ENCODE results near the gene LTK. TPM values are rescaled to one million over a fixed set of nuclear protein-coding genes. Genes with fewer than 3 reads are reported as not detected.

Gene LTK
- 1 to 10 TPM in 1 of 2 donors, under 1 TPM in 1; 0.19 to 1.1 TPM for total RNA-seq
- 1 to 10 TPM in 1 of 2 donors, under 1 TPM in 1; 0.38 to 1.9 TPM for polyA plus RNA-seq
- long read RNA-seq, donor 1, result 0 reads
- long read RNA-seq, donor 2, partial matches to known transcripts, result 0 of 2 reads
- long read RNA-seq, donor 2, other reads (novel, unspliced or antisense), result 2 of 2 reads

DNA sequence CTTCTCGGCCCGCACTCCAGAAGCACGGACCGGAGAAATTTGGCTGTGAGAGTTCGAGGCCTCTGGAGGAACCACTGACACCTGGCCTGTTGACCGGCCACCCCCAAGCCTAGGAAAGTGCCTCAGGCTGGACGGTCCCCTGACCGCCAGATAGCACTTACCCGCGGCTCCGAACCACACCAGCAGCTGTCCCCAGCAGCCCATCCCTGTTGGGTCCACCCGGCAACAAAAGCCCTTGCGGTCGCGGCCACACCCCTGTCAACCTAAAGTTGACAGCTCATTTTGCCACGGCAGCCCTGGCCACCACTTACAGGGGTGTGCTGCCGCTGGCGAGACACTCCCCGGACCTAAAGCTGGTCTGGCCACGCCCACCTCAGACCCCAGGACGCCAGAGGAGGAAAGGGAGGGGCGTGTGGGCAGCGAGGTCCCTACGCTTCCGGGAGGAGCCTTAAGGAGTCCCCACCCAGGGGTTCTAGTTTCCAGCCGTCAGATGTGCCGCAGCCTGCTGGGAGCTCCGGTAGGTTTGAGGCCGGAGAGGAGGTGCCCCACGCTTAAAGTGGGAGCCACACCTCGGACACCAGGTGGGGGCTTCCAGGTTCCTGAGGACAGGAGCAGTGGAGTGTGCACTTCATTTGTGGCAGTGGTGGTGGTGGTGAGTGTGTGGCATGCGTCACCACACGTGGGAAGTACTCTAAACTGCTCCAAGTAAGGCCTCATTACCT is at the start of gene LTK:
TSS of gene LTK (minus strand) at position 322 of the 722 bp plus-strand sequence. CDS start at position 204, 118 bp downstream.
- no peaks in the 10 kb centered on the region for H3K4me1 ChIP-seq (ENCODE audit: control insufficient read depth in 1 of 2, insufficient read depth in 2 of 2, low read length in 2 of 2)
- no peak for ATAC-seq (ENCODE audit: low FRiP score)
- intact Hi-C loops (cut with DNase I), result no loop called here
- no peak within 1 kb of the TSS for H3K27ac ChIP-seq (ENCODE audit: low read depth in 1 of 2, low read length in 2 of 2)
- no peaks in the 10 kb centered on the region for H3K27me3 ChIP-seq (ENCODE audit: control insufficient read depth in 1 of 2, insufficient read depth in 2 of 2, low read length in 1 of 2)
- 6 to 8% methylated on average over 33 of the region's 33 CpGs for whole genome bisulfite sequencing, 2 donors
- H3K4me3 ChIP-seq (ENCODE audit: low read length in 2 of 2), result no peak within 1 kb of the TSS
- no peaks in the 10 kb centered on the region for H3K9me3 ChIP-seq (ENCODE audit: control insufficient read depth, low read length)
- DNase-seq, result no peak
- H3K36me3 ChIP-seq (ENCODE audit: control insufficient read depth in 1 of 2, insufficient read depth in 2 of 2, low read length in 1 of 2), result peaks cover 0 to 2% of the 10 kb centered on the region in 2 donors

DNA sequence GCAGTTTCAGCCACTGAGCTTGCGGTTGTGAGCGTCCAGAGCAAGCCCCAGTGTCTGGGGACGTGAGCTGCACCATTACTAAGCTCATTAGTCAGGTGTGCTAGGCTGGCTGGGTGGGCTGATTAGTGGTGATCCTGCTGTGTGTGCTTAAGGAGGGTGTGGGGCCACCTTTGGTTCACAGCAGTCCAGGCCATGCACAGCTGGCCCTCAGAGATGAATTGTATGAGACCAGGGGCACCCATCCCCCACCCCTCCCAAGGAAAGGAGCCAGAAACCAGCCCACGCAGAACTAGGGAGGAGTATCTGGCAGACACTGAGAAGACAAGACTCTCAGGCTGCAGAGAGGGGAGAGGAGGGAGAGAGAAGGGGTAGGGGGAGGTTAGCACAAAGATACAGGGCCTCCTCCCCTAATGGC is 49.2 kb upstream of the LTK start:
- DNase-seq (no peak), ATAC-seq (ENCODE audit: low FRiP score) (no peak)
- Histone ChIP-seq H3K27me3 (ENCODE audit: control insufficient read depth in 1 of 2, insufficient read depth in 2 of 2, low read length in 1 of 2) (no peaks in the 10 kb centered on the region), H3K4me1 (ENCODE audit: control insufficient read depth in 1 of 2, insufficient read depth in 2 of 2, low read length in 2 of 2) (no peaks in the 10 kb centered on the region), H3K9me3 (ENCODE audit: control insufficient read depth, low read length) (no peaks in the 10 kb centered on the region), H3K36me3 (ENCODE audit: control insufficient read depth in 1 of 2, insufficient read depth in 2 of 2, low read length in 1 of 2) (no peaks in the 10 kb centered on the region), H3K27ac (ENCODE audit: low read depth in 1 of 2, low read length in 2 of 2) (no peak overlapping the region), H3K4me3 (ENCODE audit: low read length in 2 of 2) (no peak overlapping the region)
- intact Hi-C loops (cut with DNase I), result no loop called here
- WGBS, 2 donors, result 74 to 87% methylated on average over 4 of the region's 4 CpGs

DNA sequence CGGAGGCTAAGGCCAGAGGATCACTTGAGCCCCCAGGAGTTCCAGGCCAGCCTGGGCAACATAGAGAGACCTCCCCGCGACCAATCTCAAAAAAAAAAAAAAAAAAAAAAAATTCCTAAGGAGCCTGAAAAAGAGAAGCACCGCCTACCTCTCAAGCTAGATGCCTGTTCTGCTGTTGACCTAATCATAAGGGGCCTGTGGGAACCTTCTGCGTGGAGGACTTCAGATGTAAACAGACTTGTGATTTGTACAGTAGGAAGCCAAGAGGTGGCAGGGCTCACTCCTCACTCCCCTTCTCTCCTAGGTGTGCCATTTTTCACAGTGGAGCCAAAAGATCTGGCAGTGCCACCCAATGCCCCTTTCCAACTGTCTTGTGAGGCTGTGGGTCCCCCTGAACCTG is 48.6 kb upstream of the LTK start:
- H3K4me1 ChIP-seq (ENCODE audit: control insufficient read depth in 1 of 2, insufficient read depth in 2 of 2, low read length in 2 of 2), result no peaks in the 10 kb centered on the region
- H3K9me3 ChIP-seq (ENCODE audit: control insufficient read depth, low read length), result no peaks in the 10 kb centered on the region
- no peaks in the 10 kb centered on the region for H3K27me3 ChIP-seq (ENCODE audit: control insufficient read depth in 1 of 2, insufficient read depth in 2 of 2, low read length in 1 of 2)
- no peak for ATAC-seq (ENCODE audit: low FRiP score)
- H3K27ac ChIP-seq (ENCODE audit: low read depth in 1 of 2, low read length in 2 of 2), result no peak overlapping the region
- no peaks in the 10 kb centered on the region for H3K36me3 ChIP-seq (ENCODE audit: control insufficient read depth in 1 of 2, insufficient read depth in 2 of 2, low read length in 1 of 2)
- H3K4me3 ChIP-seq (ENCODE audit: low read length in 2 of 2), result no peak overlapping the region
- no peak for DNase-seq
- WGBS, 2 donors, result 62 to 63% methylated on average over 5 of the region's 5 CpGs
- intact Hi-C loops (cut with DNase I), result no loop called here

DNA sequence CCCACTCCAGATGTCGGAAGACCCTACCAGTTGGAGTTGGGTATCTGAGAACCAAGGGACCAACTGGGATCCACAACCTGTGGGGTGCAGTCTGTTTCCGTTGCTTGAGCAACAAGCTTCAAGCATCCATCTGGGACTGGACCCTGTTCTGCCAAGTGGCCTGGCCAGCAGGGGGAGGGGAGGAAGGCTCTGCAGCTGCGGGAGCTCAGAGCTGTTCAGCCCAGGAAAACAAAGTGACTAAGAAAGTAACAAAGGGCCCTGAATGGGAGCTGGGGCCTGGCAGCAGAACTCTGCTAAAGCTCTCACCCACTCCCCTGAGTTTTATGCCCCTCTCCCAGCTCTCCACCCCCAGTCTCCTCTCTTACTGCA is 48.1 kb upstream of the LTK start:
- WGBS, 2 donors, result 37 to 42% methylated on average over 3 of the region's 3 CpGs
- Histone ChIP-seq H3K4me3 (ENCODE audit: low read length in 2 of 2) (no peak overlapping the region), H3K9me3 (ENCODE audit: control insufficient read depth, low read length) (no peaks in the 10 kb centered on the region), H3K27ac (ENCODE audit: low read depth in 1 of 2, low read length in 2 of 2) (no peak overlapping the region), H3K36me3 (ENCODE audit: control insufficient read depth in 1 of 2, insufficient read depth in 2 of 2, low read length in 1 of 2) (no peaks in the 10 kb centered on the region), H3K27me3 (ENCODE audit: control insufficient read depth in 1 of 2, insufficient read depth in 2 of 2, low read length in 1 of 2) (no peaks in the 10 kb centered on the region), H3K4me1 (ENCODE audit: control insufficient read depth in 1 of 2, insufficient read depth in 2 of 2, low read length in 2 of 2) (no peaks in the 10 kb centered on the region)
- intact Hi-C loops (cut with DNase I), result no loop called here
- peak; percentile 59 for ATAC-seq (ENCODE audit: low FRiP score)
- DNase-seq, result peak in 1 of 2 donors; percentile 66

DNA sequence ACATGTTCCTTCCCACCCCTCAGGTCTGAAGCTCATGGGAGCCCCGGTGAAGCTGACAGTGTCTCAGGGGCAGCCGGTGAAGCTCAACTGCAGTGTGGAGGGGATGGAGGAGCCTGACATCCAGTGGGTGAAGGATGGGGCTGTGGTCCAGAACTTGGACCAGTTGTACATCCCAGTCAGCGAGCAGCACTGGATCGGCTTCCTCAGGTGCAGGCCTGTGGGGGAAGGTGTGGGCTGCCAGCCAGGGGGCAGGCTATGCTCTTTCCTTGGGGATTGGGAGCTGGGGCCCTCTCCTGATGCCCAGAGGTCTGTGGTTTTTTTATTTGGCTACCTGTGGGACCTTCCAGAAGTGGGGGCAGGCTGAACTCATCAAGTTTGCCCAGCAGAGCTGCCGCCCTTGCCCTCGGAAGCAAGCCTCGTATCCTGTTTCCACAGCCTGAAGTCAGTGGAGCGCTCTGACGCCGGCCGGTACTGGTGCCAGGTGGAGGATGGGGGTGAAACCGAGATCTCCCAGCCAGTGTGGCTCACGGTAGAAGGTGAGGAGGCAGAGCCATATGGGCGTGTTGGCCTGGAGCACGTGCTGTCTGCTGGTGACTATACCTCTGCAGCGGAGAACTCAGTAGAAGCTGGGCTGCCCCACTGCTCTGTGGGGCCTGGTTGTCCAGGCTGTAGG is 47.6 kb upstream of the LTK start:
- 86 to 87% methylated on average over 16 of the region's 16 CpGs for WGBS, 2 donors

DNA sequence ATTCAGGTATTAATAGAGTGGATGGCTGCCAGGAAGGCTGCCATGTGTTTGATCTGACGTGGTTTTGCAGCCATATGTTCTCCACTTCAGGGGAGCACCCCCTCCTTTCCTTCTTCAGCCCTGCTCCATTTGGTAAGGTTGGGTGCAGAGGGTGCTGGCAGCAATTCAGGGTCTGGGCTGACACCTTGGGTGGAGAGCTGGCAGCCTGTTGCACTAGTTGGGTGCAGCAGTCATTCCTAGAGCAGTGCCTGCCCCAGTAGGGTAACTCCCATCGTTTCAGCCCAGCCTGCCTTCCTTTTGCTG is 46.9 kb upstream of the LTK start:
- H3K4me1 ChIP-seq (ENCODE audit: control insufficient read depth in 1 of 2, insufficient read depth in 2 of 2, low read length in 2 of 2), result no peaks in the 10 kb centered on the region
- H3K27ac ChIP-seq (ENCODE audit: low read depth in 1 of 2, low read length in 2 of 2), result no peak overlapping the region
- ATAC-seq (ENCODE audit: low FRiP score) (no peak), DNase-seq (no peak)
- intact Hi-C loops (cut with DNase I), result no loop called here
- no peaks in the 10 kb centered on the region for H3K36me3 ChIP-seq (ENCODE audit: control insufficient read depth in 1 of 2, insufficient read depth in 2 of 2, low read length in 1 of 2)
- H3K4me3 ChIP-seq (ENCODE audit: low read length in 2 of 2), result no peak overlapping the region
- H3K9me3 ChIP-seq (ENCODE audit: control insufficient read depth, low read length), result no peaks in the 10 kb centered on the region
- WGBS, 2 donors, result 49 to 74% methylated on average over 2 of the region's 2 CpGs
- H3K27me3 ChIP-seq (ENCODE audit: control insufficient read depth in 1 of 2, insufficient read depth in 2 of 2, low read length in 1 of 2), result no peaks in the 10 kb centered on the region

More for the DNA sequence above, 47.6 kb upstream of the LTK start:
- H3K9me3 ChIP-seq (ENCODE audit: control insufficient read depth, low read length), result no peaks in the 10 kb centered on the region
- H3K27me3 ChIP-seq (ENCODE audit: control insufficient read depth in 1 of 2, insufficient read depth in 2 of 2, low read length in 1 of 2), result no peaks in the 10 kb centered on the region
- no peaks in the 10 kb centered on the region for H3K4me1 ChIP-seq (ENCODE audit: control insufficient read depth in 1 of 2, insufficient read depth in 2 of 2, low read length in 2 of 2)
- H3K27ac ChIP-seq (ENCODE audit: low read depth in 1 of 2, low read length in 2 of 2), result no peak overlapping the region
- H3K4me3 ChIP-seq (ENCODE audit: low read length in 2 of 2), result no peak overlapping the region
- DNase-seq, result no peak
- intact Hi-C loops (cut with DNase I), result no loop called here
- no peak for ATAC-seq (ENCODE audit: low FRiP score)
- H3K36me3 ChIP-seq (ENCODE audit: control insufficient read depth in 1 of 2, insufficient read depth in 2 of 2, low read length in 1 of 2), result no peaks in the 10 kb centered on the region

DNA sequence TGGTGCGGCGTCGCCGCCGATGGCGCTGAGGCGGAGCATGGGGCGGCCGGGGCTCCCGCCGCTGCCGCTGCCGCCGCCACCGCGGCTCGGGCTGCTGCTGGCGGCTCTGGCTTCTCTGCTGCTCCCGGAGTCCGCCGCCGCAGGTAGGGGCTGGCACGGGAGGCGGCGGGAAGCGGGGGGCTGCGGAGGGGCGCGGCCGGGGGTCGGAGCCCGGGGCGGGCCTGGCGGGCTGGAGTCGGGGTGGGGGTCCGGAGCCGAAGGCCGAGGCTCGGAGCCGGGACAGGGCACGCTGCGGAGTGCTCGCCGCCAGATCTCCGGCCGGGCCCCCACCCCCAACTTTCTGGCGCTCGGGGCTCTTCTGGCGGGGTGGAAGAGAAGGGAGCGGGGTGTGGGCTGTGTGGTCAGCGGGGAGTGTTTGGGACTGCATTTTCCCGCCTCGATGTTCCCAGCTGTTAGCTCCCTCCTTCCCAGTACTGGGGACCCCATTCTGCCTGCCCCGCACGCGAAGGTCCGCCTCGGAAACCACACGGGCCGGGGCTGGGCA is 45.7 kb upstream of the LTK start:
- no peaks in the 10 kb centered on the region for H3K9me3 ChIP-seq (ENCODE audit: control insufficient read depth, low read length)
- intact Hi-C loops (cut with DNase I), result no loop called here
- no peaks in the 10 kb centered on the region for H3K27me3 ChIP-seq (ENCODE audit: control insufficient read depth in 1 of 2, insufficient read depth in 2 of 2, low read length in 1 of 2)
- ATAC-seq (ENCODE audit: low FRiP score) (peak; percentile 13), DNase-seq (no peak)
- H3K4me1 ChIP-seq (ENCODE audit: control insufficient read depth in 1 of 2, insufficient read depth in 2 of 2, low read length in 2 of 2), result no peaks in the 10 kb centered on the region
- H3K36me3 ChIP-seq (ENCODE audit: control insufficient read depth in 1 of 2, insufficient read depth in 2 of 2, low read length in 1 of 2), result no peaks in the 10 kb centered on the region
- peak overlapping the region; percentile 77 to 90 for H3K4me3 ChIP-seq (ENCODE audit: low read length in 2 of 2)
- no peak overlapping the region for H3K27ac ChIP-seq (ENCODE audit: low read depth in 1 of 2, low read length in 2 of 2)
- WGBS, 2 donors, result 0 to 1% methylated on average over 30 to 60 of the region's 60 CpGs

DNA sequence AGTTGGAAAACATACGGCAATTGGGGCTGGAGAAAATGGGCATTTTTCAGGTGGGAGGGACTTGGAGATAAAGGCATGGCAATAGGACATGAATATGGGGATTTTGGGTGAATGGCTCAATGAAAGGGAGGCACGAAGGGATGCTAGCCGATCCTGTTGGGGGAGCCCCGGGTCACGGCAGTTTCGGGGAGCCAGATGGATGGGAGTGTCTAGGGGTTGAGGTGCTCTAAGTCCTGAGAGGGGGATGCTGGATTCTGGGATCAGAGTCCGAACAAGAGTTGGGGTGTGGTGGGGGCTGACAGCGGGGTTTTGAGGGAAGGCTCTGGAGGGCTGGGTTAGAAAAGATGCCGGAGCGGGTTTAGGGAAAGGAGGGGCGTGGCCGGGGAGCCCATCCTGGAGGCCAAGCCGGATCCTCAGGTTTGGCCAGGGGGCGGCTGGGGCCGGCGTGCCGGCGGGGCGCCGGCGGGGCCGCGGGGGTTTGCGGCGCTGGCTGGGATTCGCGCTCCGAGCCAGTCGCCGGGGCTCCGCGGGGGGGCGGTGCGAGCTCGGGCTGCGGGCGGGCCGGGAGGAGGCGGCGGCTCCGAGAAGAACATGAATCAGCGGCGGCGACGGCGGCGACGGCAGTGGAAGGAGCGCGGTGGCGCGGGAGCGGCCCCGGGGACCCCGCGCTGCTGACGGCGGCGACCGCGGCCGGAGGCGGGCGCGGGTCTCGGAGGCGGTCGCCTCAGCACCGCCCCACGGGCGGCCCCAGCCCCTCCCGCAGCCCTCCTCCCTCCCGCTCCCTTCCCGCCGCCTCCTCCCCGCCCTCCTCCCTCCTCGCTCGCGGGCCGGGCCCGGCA is 45.0 kb upstream of the LTK start, which contains the start of gene TYRO3:
TSS of gene TYRO3 (plus strand) at position 813 of the 839 bp plus-strand sequence. CDS start 46 bp downstream, outside the sequence.
- ATAC-seq (ENCODE audit: low FRiP score), result peak; percentile 57

More for the DNA sequence above, 45.0 kb upstream of the LTK start, which contains the start of gene TYRO3:
- H3K4me1 ChIP-seq (ENCODE audit: control insufficient read depth in 1 of 2, insufficient read depth in 2 of 2, low read length in 2 of 2), result no peaks in the 10 kb centered on the region
- H3K27ac ChIP-seq (ENCODE audit: low read depth in 1 of 2, low read length in 2 of 2), result no peak within 1 kb of the TSS
- no peaks in the 10 kb centered on the region for H3K9me3 ChIP-seq (ENCODE audit: control insufficient read depth, low read length)
- H3K27me3 ChIP-seq (ENCODE audit: control insufficient read depth in 1 of 2, insufficient read depth in 2 of 2, low read length in 1 of 2), result no peaks in the 10 kb centered on the region
- DNase-seq, result peak; percentile 74 to 92
- no peaks in the 10 kb centered on the region for H3K36me3 ChIP-seq (ENCODE audit: control insufficient read depth in 1 of 2, insufficient read depth in 2 of 2, low read length in 1 of 2)
- WGBS, 2 donors, result 0 to 1% methylated on average over 11 to 81 of the region's 81 CpGs
- H3K4me3 ChIP-seq (ENCODE audit: low read length in 2 of 2), result peak within 1 kb of the TSS; percentile 77 to 90
- intact Hi-C loops (cut with DNase I), result no loop called here

All from aorta (tissue), 5 donors.